ENCODE results near the gene TPGS2.

The TPGS2 gene

DNA sequence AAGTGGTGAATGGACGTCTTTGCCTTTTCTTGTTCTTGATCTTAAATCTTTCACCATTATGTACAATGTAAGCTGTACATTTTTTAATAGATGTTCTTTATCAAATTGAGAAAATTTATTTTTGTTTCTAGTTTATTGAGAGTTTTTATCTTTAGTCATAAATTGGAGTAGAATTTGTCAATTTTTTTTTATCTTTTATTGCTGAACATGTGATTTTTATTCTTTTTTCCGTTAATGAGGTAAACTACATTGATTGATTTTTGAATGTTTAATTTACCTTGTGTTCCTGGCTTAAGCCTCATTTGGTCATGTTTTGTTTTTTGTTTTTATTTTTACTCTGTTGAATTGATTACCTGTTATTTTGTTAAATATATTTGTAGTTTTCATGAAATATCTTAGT, 19.8 kb upstream of the TPGS2 start:
- Histone ChIP-seq H3K27me3 (replicated peaks; ENCODE audit: insufficient read depth, low read length) (no peaks in the 10 kb centered on the region), H3K4me3 (ENCODE audit: low read length) (no peak overlapping the region), H4K20me1 (ENCODE audit: insufficient read depth, low read length) (no peaks in the 10 kb centered on the region), H3K4me2 (ENCODE audit: low read depth, low read length) (no peak overlapping the region), H3K4me1 (ENCODE audit: low read length) (no peaks in the 10 kb centered on the region), H3K27ac (ENCODE audit: low read length) (no peak overlapping the region), H2AFZ (ENCODE audit: low read length) (no peak overlapping the region), H3K9ac (ENCODE audit: low read length) (no peak overlapping the region), H3F3A (ENCODE audit: insufficient read depth, low read length) (no peaks in the 10 kb centered on the region), H3K79me2 (ENCODE audit: low read length) (no peaks in the 10 kb centered on the region), H3K9me2 (replicated peaks; ENCODE audit: insufficient read depth, low read length) (no peaks in the 10 kb centered on the region), H3K36me3 (replicated peaks; ENCODE audit: insufficient read depth, low read length) (no peaks in the 10 kb centered on the region), H3K9me3 (replicated peaks; ENCODE audit: insufficient read depth, low read length) (no peaks in the 10 kb centered on the region)
- DNase-seq, result no peak
- TF ChIP-seq CTCF (IDR thresholded peaks at IDR 0.05; ENCODE audit: low read length) (no peak), EZH2phosphoT487 (IDR thresholded peaks at IDR 0.05; ENCODE audit: low read length) (no peak), EZH2 (optimal IDR thresholded peaks at IDR 0.05; ENCODE audit: low read depth, low read length) (no peak)

- no peak overlapping the region for H2AFZ ChIP-seq (ENCODE audit: low read length)
These were observed 15.0 kb upstream of the TPGS2 start for GRCh38 chr18:36843784-36844183.

GRCh38 chr18:36843199-36843598, 14.4 kb upstream of the TPGS2 start:
- no peaks in the 10 kb centered on the region for H4K20me1 ChIP-seq (ENCODE audit: insufficient read depth, low read length)
- H3K27me3 ChIP-seq (replicated peaks; ENCODE audit: insufficient read depth, low read length), result no peaks in the 10 kb centered on the region
- no peak overlapping the region for H3K4me3 ChIP-seq (ENCODE audit: low read length)
- no peak overlapping the region for H3K9ac ChIP-seq (ENCODE audit: low read length)
- no peaks in the 10 kb centered on the region for H3K4me1 ChIP-seq (ENCODE audit: low read length)
- no peaks in the 10 kb centered on the region for H3K36me3 ChIP-seq (replicated peaks; ENCODE audit: insufficient read depth, low read length)
- H3K4me2 ChIP-seq (ENCODE audit: low read depth, low read length), result peak overlapping the region; percentile 19; the same call in 1 of the 2 replicates
- no peaks in the 10 kb centered on the region for H3K9me3 ChIP-seq (replicated peaks; ENCODE audit: insufficient read depth, low read length)
- no peaks in the 10 kb centered on the region for H3F3A ChIP-seq (ENCODE audit: insufficient read depth, low read length)
- no peak for DNase-seq
- no peaks in the 10 kb centered on the region for H3K9me2 ChIP-seq (replicated peaks; ENCODE audit: insufficient read depth, low read length)
- TF ChIP-seq CTCF (IDR thresholded peaks at IDR 0.05; ENCODE audit: low read length) (no peak), EZH2 (optimal IDR thresholded peaks at IDR 0.05; ENCODE audit: low read depth, low read length) (no peak), EZH2phosphoT487 (IDR thresholded peaks at IDR 0.05; ENCODE audit: low read length) (no peak)
- H3K27ac ChIP-seq (ENCODE audit: low read length), result no peak overlapping the region
- H2AFZ ChIP-seq (ENCODE audit: low read length), result no peak overlapping the region
- H3K79me2 ChIP-seq (ENCODE audit: low read length), result no peaks in the 10 kb centered on the region

More at GRCh38 chr18:36843784-36844183, 15.0 kb upstream of the TPGS2 start:
- Histone ChIP-seq H3K4me3 (ENCODE audit: low read length) (no peak overlapping the region), H3K79me2 (ENCODE audit: low read length) (no peaks in the 10 kb centered on the region), H3K27me3 (replicated peaks; ENCODE audit: insufficient read depth, low read length) (no peaks in the 10 kb centered on the region), H3K4me2 (ENCODE audit: low read depth, low read length) (peak overlapping the region; percentile 19; the same call in 1 of the 2 replicates), H3K9ac (ENCODE audit: low read length) (no peak overlapping the region), H3K27ac (ENCODE audit: low read length) (no peak overlapping the region), H3K9me3 (replicated peaks; ENCODE audit: insufficient read depth, low read length) (no peaks in the 10 kb centered on the region), H3K9me2 (replicated peaks; ENCODE audit: insufficient read depth, low read length) (no peaks in the 10 kb centered on the region), H3K36me3 (replicated peaks; ENCODE audit: insufficient read depth, low read length) (no peaks in the 10 kb centered on the region), H3K4me1 (ENCODE audit: low read length) (no peaks in the 10 kb centered on the region), H3F3A (ENCODE audit: insufficient read depth, low read length) (no peaks in the 10 kb centered on the region), H4K20me1 (ENCODE audit: insufficient read depth, low read length) (no peaks in the 10 kb centered on the region)
- DNase-seq, result peak; percentile 25
- TF ChIP-seq CTCF (IDR thresholded peaks at IDR 0.05; ENCODE audit: low read length) (no peak), EZH2phosphoT487 (IDR thresholded peaks at IDR 0.05; ENCODE audit: low read length) (no peak), EZH2 (optimal IDR thresholded peaks at IDR 0.05; ENCODE audit: low read depth, low read length) (no peak)
